Right ventricle myocardium inferior (tissue), 1 donor: ENCODE results near the gene HECW1. TPM values are rescaled to one million over a fixed set of nuclear protein-coding genes. Genes with fewer than 3 reads are reported as not detected.

Experiments used
- ATAC-seq: fragments of 200-7000 bp; cut with Tn5 transposase; one replicate; pipeline ENCODE4 v1.9.1; 2020; ENCODE audit warnings: mild to moderate bottlenecking, moderate library complexity
- DNase-seq: peaks from one replicate; pipeline ENCODE4 v3.0.0; 2021; ENCODE audit errors: missing footprints
- intact Hi-C: fragments of 100-400 bp; cut with DNase I; formaldehyde crosslinking; loops from one replicate; pipeline ENCODE4 v1.11.0; 2022
- total RNA-seq: library from RNA; stranded (reverse); fragmentation: NEBNext Ultra II Directional; extraction: Animal tissue kit (Norgen Biotek cat#: 25700); gene quantifications from one replicate; pipeline ENCODE4 v1.2.1, GENCODE V29; 2021
- donor health status: DM: no; HTN: yes; CAD: no; lungs with severe emphysema.

Gene HECW1
- total RNA-seq, 1 donor from 2014 or later: not detected

DNA sequence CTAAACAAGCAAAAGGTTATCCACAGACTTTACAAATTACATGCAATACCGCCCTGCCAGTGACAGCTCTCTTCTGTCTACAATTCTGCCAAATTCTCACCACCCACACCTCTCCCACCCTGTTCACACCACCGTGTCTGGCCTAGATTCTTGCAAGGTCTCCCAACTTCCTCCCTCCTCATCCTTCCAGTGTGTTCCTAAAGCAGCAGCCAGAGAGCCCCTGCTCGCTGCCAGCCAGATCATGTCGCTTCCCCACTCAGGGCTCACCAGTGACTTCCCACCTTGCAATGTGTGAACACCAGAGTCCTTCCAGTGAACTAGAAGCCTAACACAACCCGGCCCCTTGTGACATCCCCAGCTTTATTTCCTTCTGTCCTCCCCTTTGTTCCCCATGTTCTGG is 121.6 kb downstream of the HECW1 start:
- DNase-seq: no peak
- no peak for ATAC-seq
- intact Hi-C loops: no loop called here

DNA sequence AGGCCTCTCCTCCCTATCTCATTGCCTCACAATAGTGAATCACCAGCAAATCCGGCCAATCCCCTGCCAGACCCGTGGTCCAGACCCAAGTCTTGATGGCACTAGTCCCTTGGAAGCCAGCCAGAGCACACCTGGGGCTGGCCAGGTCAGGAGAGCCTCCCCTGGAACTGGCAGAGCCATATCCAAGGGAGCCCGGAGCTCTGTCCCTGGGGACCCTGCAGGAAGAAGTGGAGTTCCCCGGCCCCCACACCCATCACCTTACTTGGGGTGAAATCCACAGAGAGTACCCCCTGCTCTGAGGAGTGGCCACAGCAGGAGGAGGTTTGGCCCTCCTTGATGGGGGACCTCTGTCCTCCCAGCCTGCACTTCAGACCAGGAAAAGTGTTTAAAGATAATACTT is 122.5 kb downstream of the HECW1 start:
- intact Hi-C loops: no loop called here
- no peak for DNase-seq
- ATAC-seq: no peak

- DNase-seq (no peak), ATAC-seq (no peak)
- intact Hi-C loops: no loop called here
Observed at GRCh38 chr7:43240565-43240964, 128.1 kb downstream of the HECW1 start.

DNA sequence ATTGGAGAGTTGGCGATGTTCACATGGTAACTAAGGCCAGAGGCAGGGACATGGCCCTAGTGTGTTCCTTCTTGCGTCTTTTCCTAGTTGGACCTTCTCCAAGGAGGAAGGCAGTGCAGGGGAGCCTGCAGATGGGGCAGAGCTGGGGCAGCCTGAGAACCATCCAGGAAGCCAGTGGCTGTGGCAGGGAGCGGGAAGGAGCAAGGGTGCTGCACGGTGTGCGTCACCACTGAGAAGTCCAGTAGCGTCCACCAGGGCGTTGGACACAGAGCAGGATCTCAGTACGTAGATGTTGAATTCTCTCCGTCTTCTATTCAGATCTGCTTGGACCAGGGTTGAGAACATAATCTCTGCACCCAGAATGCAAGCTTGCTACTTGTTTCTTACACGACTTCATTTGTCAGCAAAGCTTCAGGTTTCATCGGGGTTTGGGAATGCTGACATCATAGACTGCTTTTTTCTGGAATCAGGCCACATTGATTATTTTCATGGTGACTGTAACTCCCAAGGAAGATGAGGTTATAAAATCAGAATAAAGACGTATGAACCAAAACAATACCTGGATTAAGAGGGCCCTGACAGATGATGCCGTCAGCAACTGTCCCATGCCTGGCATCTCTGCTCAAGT is 130.3 kb downstream of the HECW1 start:
- intact Hi-C loops: no loop called here
- ATAC-seq: no peak
- no peak for DNase-seq

DNA sequence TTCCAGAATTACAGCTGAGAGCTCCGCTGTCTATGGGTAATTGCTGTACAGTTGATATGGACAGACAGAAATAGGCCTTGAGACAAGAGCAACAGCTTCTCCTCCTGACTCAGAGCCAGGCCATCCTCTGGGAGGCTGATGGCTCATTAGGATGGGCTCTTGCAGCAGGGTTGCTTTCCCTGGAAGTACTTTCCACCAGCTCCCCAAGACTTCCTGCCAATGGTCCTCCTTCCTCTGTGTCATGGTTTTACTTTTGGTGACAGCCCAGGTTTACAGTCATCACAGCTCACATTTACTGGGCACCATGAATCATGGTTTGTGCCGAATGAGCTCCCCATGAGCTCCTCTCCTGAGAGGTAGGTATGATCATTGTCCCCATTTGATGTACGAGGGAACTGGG is 131.8 kb downstream of the HECW1 start:
- DNase-seq (no peak), ATAC-seq (no peak)
- intact Hi-C loops: no loop called here

DNA sequence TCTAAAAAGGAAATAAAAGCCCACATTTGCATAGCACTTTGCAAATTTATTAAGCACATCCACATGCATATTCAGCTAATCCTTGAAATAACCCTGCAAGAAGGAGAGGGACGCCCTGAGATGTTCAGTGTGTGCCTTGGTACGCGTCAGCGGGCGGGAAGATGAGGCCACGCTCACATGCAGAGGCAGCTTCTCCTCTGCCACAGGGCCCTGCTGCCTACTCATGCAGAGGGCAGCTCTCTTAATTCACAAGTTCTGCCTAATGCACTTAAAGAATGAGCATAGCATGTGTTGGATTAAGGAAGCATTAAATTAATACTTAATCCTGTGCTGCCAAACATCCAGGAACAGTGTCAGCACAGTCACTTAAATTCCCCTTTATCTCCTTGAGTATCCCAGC is 132.3 kb downstream of the HECW1 start:
- DNase-seq (no peak), ATAC-seq (no peak)
- intact Hi-C loops: no loop called here

DNA sequence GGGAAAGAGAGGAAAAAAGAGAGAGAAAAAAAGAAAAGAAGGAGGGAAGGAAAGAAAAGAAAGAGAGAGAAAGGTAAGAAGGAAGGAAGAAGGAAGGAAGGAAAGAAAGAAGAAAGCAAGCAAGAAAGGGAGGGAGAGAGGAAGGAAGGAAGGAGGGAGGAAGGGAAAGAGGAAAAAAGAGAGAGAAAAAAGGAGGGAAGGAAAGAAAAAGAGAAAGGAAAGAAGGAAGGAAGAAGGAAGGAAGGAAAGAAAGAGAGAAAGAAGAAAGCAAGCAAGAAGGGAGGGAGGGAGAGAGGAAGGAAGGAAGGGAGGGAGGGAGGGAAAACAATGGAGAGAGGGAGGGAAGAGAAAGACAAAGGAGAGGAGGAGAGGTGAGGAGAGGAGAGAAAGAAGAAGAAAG is 135.3 kb downstream of the HECW1 start:
- intact Hi-C loops: no loop called here
- DNase-seq (no peak), ATAC-seq (no peak)

DNA sequence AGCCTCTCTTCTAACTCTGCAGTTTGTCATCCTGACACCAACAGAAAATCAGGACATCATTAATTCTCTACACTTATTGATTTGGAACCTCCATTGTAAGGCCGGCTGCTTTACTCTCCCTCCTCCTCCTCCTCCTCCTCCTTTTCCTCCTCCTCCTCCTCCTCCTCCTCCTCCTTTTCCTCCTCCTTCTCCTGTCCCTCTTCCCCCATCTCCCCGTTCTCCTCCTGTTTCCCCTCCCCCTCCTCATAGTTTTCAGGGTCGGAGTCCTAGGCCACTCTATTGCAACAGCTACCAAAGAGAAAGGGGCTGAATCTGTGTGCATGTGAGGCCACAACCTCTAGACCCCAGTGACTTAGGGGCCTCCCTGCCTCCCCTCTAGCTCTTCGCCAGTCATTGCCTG is 136.1 kb downstream of the HECW1 start:
- DNase-seq (no peak), ATAC-seq (no peak)
- intact Hi-C loops: no loop called here

DNA sequence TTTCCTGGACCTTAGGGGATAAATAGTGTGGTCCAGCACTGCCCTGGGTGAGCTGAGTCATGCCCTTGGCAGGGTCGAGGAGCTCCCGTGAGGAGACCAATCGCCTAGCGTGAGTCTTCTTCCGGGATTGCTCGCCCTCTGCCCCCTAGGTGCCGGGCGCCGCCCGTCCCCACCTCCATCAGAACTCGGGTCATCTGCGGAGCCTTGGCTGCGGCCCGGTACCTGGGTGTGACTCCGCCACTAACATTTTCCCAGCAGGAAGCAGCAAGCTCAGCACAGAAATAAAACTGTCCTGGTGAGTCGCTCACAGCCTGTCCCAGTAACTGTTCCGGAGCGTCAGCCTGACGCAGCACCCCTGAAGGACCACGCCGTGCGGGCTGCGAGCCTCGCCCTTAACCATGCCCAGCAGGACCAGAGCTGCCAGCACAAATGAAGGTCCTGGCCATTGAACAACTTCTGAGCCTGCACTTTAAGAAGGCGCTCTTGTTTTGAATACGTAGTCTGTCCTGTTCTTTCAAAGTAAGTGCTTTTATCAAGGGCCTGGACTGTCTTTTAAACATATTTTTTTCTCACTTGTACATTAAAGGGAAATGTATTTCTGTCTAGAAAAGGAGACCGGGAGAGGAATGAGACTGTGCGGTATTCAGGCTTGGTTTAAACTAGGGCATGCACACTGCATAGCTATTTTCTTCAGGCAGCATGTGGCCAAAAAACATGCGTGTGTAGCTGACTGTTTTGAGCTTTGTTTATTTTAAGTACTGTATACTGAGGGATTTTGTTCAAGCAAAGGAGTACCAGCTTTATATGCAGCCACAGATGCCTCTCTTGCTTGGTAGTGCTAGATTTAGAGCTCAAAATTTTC is 136.7 kb downstream of the HECW1 start:
- no peak for DNase-seq
- intact Hi-C loops: no loop called here
- ATAC-seq: no peak

DNA sequence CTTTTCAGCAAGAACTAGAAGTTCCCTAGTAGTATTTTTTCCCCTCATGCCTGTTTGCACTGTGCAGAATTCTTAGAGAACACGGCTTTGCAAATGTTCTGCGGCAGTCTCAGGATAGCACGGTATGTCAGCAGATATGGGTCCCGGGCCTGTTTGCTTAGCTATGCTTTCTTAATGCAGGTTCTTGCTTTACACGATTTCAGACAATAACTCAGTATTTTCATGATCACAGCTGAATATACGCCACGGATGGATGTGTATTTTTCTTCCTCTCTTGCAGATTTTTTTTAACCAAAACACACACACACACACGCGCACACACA is 137.3 kb downstream of the HECW1 start:
- intact Hi-C loops: no loop called here
- DNase-seq (no peak), ATAC-seq (no peak)

- ATAC-seq (peak; percentile 52), DNase-seq (peak; percentile 75)
- intact Hi-C loops: loop anchor here (1.0 kb wide), 1 partner anchor 320 kb away; no protein-coding TSS in a partner anchor
Observed at GRCh38 chr7:43260980-43261878, 148.8 kb downstream of the HECW1 start.

GRCh38 chr7:43265139-43265538 is 152.7 kb downstream of the HECW1 start:
- no peak for DNase-seq
- no peak for ATAC-seq
- intact Hi-C loops: no loop called here

- ATAC-seq: no peak
- intact Hi-C loops: no loop called here
- DNase-seq: no peak
Observed at GRCh38 chr7:43273939-43274719, 161.7 kb downstream of the HECW1 start.

DNA sequence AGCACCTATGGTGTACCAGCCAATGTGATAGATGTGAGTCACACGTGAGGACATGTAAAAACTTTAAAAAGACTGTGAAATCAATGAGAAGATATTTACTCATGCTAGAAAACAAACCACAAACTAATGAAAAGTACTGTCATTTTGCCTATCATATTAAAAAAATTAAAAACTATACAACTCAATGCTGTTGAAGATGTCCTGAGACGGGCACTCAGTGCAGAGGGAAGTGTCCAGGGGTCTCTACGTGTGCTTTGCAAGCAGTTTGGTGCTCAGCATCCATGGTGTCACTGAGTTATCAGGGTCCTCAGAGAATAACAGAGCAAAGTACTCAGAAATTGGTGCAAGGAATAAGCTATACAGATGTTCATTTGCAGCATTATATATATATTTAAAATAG is 162.3 kb downstream of the HECW1 start:
- DNase-seq (no peak), ATAC-seq (no peak)
- intact Hi-C loops: no loop called here

DNA sequence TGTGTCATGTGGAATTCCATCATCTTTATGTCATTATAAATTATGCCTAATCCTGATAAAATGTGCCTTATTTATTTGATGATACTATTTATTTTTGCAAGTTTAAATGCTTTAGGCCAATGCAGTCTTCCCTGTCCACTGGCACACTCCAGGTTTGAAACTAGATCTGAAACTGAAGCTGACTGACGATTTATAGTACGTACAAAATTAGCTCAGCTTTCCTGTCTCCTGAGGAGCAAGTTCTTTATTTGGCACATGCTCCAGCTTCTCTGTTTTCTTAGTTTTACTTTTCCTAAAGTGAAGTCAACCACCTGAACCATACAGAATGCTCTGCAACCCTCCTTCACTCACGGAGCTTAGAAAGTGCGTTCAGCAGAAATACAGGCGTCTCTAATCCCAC is 164.1 kb downstream of the HECW1 start:
- intact Hi-C loops: no loop called here
- DNase-seq: no peak
- no peak for ATAC-seq

DNA sequence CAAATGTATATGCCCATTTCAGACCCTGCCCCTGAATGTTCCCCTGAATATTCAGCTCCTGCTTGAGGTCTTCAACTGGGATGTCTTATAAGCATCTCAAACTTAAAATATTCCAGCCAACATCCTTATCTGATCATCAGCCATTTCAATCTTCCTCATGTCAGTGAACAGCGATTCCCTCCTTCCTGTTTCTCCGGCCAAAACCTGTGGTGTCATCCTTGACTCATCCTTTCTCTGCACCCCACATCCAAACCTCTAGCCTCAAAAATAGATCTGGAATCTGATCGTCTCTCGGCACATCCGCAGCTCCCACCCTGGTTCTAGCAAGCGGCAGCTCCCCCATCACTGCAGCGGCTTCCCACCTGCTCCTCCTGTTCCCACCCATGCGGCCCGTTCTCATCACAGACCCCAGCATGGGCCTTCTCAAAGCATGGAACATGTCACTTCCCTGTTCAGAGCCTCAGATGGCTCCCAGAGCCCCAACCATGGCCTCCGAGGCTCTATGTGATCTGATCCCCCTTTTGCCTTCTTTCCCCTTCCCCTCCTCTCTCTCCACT is 165.7 kb downstream of the HECW1 start:
- ATAC-seq (no peak), DNase-seq (no peak)
- intact Hi-C loops: no loop called here

GRCh38 chr7:43281268-43281667 is 168.8 kb downstream of the HECW1 start:
- no peak for ATAC-seq
- intact Hi-C loops: no loop called here
- DNase-seq: no peak

GRCh38 chr7:43283706-43284105 is 171.3 kb downstream of the HECW1 start:
- ATAC-seq (no peak), DNase-seq (no peak)
- intact Hi-C loops: no loop called here

DNA sequence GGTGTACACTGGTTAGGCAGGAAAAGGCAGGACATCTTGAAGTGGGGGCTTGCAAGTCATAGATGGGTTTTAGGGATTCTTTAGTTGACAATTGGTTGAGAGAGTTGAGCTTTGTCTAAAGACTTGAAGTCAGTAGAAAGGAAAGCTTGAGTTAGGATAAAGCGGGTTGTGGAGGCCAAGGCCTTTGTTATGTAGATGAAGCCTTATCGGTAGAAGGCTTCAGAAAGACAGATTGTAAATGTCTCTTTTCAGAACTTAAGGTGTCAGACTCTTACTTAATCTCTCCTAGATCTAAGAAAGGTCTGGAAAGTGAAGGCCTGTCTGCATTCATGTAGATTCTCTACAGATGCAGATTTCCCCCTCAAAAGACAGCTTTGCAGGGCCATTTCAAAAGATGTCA is 177.4 kb downstream of the HECW1 start:
- intact Hi-C loops: no loop called here
- no peak for ATAC-seq
- DNase-seq: no peak
